Endothelial cell of umbilical vein (primary cell): ENCODE results near the gene MB21D2. TPM values are rescaled to one million over a fixed set of nuclear protein-coding genes. Genes with fewer than 3 reads are reported as not detected.
A peak's percentile ranks its signal among the peaks of the same experiment; 100 is the strongest.

Source experiments
- BruUV-seq: library from RNA; stranded (reverse); fragments of 400-500 nt; replicated peaks from 2 replicates; lab custom pipeline; 2021; lab: Mats Ljungman, UMichigan
- CTCF ChIA-PET: fragments of 300-600, 350-600 bp; sonication (Branson Sonifier 250); formaldehyde crosslinking; loops from one replicate; lab custom pipeline; 2021; ENCODE audit warnings: antibody characterized with exemption, inconsistent platforms; lab: Charles Lee
- POLR2A ChIA-PET: fragments of 300-600, 350-600 bp; sonication (Branson Sonifier 250); formaldehyde crosslinking; loops from one replicate; lab custom pipeline; 2021; ENCODE audit warnings: antibody characterized with exemption, inconsistent platforms; lab: Charles Lee
- DNase-seq: peaks from one replicate; pipeline ENCODE4 v3.0.0-alpha.2; 2011; ENCODE audit warnings: low read depth, low spot score
- FAIRE-seq: peaks from 2 replicates; lab custom pipeline; 2011; peaks lifted over from hg19 to GRCh38; lab: Jason Lieb, UNC
- H2AFZ ChIP-seq: 2 replicates; pipeline ENCODE4 v1.6.0; 2012; ENCODE audit warnings: low read depth, low read length, control low read depth, inconsistent platforms
- H3K27ac ChIP-seq: 2 replicates; pipeline ENCODE4 v1.5.1; 2011; ENCODE audit warnings: low read depth, mild to moderate bottlenecking, control low read depth, low read length, moderate library complexity; ENCODE audit not compliant: insufficient read depth
- H3K27me3 ChIP-seq, 2 experiments: 2 replicates each; pipeline versions ENCODE4 v1.6.0 to v1.6.1; 2011; ENCODE audit warnings: low read length in 2 of 2, mixed read lengths in 1 of 2; ENCODE audit not compliant: control insufficient read depth in 2 of 2, insufficient read depth in 2 of 2
- H3K36me3 ChIP-seq, 2 experiments: 2 replicates in 1 of 2; 3 replicates in 1 of 2; pipeline ENCODE4 v1.5.1; 2011; ENCODE audit warnings: low read length in 2 of 2, mild to moderate bottlenecking in 1 of 2, moderate library complexity in 1 of 2; ENCODE audit not compliant: control insufficient read depth in 2 of 2, insufficient read depth in 2 of 2; ENCODE audit errors: extremely low read depth in 1 of 2
- H3K4me1 ChIP-seq: 3 replicates; pipeline ENCODE4 v1.5.1; 2011; ENCODE audit warnings: mild to moderate bottlenecking, low read length; ENCODE audit not compliant: control insufficient read depth, insufficient read depth; ENCODE audit errors: extremely low read depth
- H3K4me2 ChIP-seq: 2 replicates; pipeline ENCODE4 v1.6.1; 2011; ENCODE audit warnings: low read length, control low read depth, mixed read lengths; ENCODE audit not compliant: insufficient read depth
- H3K4me3 ChIP-seq, 3 experiments: fragments of 200-600 bp in 1 of 3; sonication (generic), shearing (Covaris generic) in 1 of 3; replicated peaks in 1 of 3; 2 replicates each; pipeline ENCODE4 v1.5.1; 2011 to 2016; ENCODE audit warnings: control low read depth in 3 of 3, low read length in 3 of 3, mild to moderate bottlenecking in 2 of 3, inconsistent platforms in 1 of 3, low read depth in 1 of 3, moderate library complexity in 1 of 3; ENCODE audit not compliant: insufficient read depth in 1 of 3
- H3K79me2 ChIP-seq: 2 replicates; pipeline ENCODE4 v1.6.0; 2012; ENCODE audit warnings: low read length, inconsistent platforms; ENCODE audit not compliant: control insufficient read depth, insufficient read depth
- H3K9ac ChIP-seq: replicated peaks from 2 replicates; pipeline ENCODE3; 2011; ENCODE audit warnings: low read length, control low read depth; ENCODE audit not compliant: insufficient read depth; ENCODE audit errors: extremely low read depth
- H3K9me1 ChIP-seq: replicated peaks from 3 replicates; pipeline ENCODE4 v1.6.0; 2011; ENCODE audit warnings: mild to moderate bottlenecking, low read length; ENCODE audit not compliant: control insufficient read depth, insufficient read depth; ENCODE audit errors: extremely low read depth
- H3K9me3 ChIP-seq: replicated peaks from 2 replicates; pipeline ENCODE4 v1.5.1; 2012; ENCODE audit warnings: low read length, inconsistent platforms; ENCODE audit not compliant: control insufficient read depth, insufficient read depth
- H4K20me1 ChIP-seq: replicated peaks from 2 replicates; pipeline ENCODE3; 2011; ENCODE audit warnings: mild to moderate bottlenecking, low read length; ENCODE audit not compliant: control insufficient read depth, insufficient read depth; ENCODE audit errors: extremely low read depth
- EZH2 ChIP-seq: IDR thresholded peaks from 2 replicates; pipeline ENCODE4 v1.6.1; 2012; ENCODE audit warnings: borderline replicate concordance, low read depth, mild to moderate bottlenecking, moderate library complexity, low read length, inconsistent platforms; ENCODE audit not compliant: severe bottlenecking
- FOS ChIP-seq: IDR thresholded peaks from 2 replicates; pipeline ENCODE4 v1.6.1; 2011; ENCODE audit warnings: mild to moderate bottlenecking, low read length, moderate library complexity, borderline replicate concordance; ENCODE audit not compliant: insufficient read depth
- GATA2 ChIP-seq: IDR thresholded peaks from 2 replicates; pipeline ENCODE4 v1.7.0; 2011; ENCODE audit warnings: low read depth, mild to moderate bottlenecking, moderate library complexity, mixed read lengths, low read length; ENCODE audit not compliant: insufficient read length, insufficient read depth
- JUN ChIP-seq: IDR thresholded peaks from 2 replicates; pipeline ENCODE4 v1.6.1; 2011; ENCODE audit warnings: borderline replicate concordance, low read depth; ENCODE audit not compliant: insufficient read length, insufficient read depth
- MYC ChIP-seq: IDR thresholded peaks from one replicate; pipeline ENCODE4 v1.6.1; 2011; ENCODE audit warnings: mild to moderate bottlenecking, low read depth, low read length
- POLR2A ChIP-seq: IDR thresholded peaks from 2 replicates; pipeline ENCODE4 v1.6.1; 2012; ENCODE audit warnings: low read depth, mild to moderate bottlenecking, control low read depth, low read length
- POLR2AphosphoS5 ChIP-seq: IDR thresholded peaks from 2 replicates; pipeline ENCODE4 v1.6.1; 2012; ENCODE audit warnings: low read depth, mild to moderate bottlenecking, control low read depth, low read length, moderate library complexity; ENCODE audit not compliant: insufficient read depth
- dilution Hi-C: fragments of 300-500 bp; cut with MboI; formaldehyde crosslinking; loops from one replicate; pipeline ENCODE4 v1.15.0; 2019; ENCODE audit warnings: low sequenced_read_pairs; ENCODE audit not compliant: extremely low pct_ligation_motif_present
- intact Hi-C: fragments of 100-400 bp; cut with micrococcal nuclease; formaldehyde crosslinking; loops from one replicate; pipeline ENCODE4 v1.10.0; 2022
- polyA plus RNA-seq, 4 experiments: library from polyadenylated mRNA; depleted of rRNA in 3 of 4; stranded (reverse) in 3 of 4; unstranded in 1 of 4; fragments of >200 nt; gene quantifications; 2 replicates each; pipeline versions ENCODE4 v1.2.1 to v1.2.3, GENCODE V29; 2011 to 2012; ENCODE audit warnings: missing spikeins in 1 of 4
- total RNA-seq: library from RNA; stranded (reverse); gene quantifications from 2 replicates; pipeline ENCODE4 v1.2.3, GENCODE V29; 2021
- TF ChIP-seq, protein P1 (sequence below): IDR thresholded peaks from 2 replicates; pipeline ENCODE4 v1.6.1; 2011; ENCODE audit not compliant: insufficient read depth, insufficient read length
- TF ChIP-seq, protein P2 (sequence below), 2 donors: IDR thresholded peaks; 1 replicate in 1 of 2; 2 replicates in 1 of 2; pipeline ENCODE4 v1.5.1; 2011; ENCODE audit warnings: low read length in 2 of 2, mild to moderate bottlenecking in 2 of 2, moderate library complexity in 2 of 2, control low read depth in 1 of 2, inconsistent platforms in 1 of 2, low read depth in 1 of 2; ENCODE audit not compliant: insufficient read depth in 1 of 2; ENCODE audit errors: extremely low read depth in 1 of 2

MB21D2 gene
- total and polyA plus RNA-seq, 2 donors (not counting 3 experiments of a cell fraction or from before 2014, with no cell fraction given), result 6.7 to 7.4 TPM

DNA sequence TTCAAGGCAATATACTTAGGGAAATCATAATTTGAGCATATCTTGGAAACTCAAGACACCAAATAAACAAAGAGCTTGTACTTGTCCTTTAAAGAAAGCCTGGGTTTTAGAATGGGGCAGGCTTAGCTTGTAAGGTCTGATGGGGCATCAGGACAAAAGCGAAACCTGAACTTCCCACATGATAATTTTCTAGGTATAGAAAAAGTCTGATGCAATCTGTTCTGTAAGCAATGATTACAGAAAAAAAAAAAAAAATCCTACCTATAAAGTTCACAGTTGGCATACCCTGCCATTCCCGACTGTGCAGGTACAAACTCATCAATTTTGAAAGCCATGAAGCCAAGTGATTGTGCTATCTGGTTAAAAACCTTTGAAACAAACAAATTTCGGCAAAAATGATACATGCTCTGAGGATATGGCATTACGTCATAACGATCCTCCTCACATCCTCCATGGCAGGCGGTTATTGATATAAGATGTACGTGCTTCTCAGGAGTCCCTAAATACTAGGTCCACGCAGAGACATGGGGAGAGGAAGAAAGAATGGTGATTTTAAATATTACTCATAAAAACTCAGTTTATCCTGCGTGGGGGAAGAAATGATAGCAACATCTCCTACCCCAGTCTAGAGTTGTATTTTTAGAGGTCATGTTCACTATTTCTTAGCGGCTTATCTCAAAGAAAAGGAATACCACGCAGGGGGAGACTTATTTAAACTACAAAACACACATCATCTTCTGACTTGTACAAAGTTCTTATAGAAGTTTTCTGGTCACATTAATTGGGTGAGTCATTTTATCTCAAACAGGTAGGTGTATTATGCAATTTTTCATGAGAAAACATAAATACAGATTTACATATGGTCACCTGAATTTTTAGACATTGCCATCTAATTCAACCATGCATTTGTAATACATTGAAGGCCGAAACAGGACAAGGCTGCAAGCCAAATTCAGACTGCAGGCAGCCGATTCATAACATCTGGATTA lies 27.0 kb downstream of the MB21D2 start:
- Histone ChIP-seq H3K27me3 (no peaks in the 10 kb centered on the region), H3K9ac (peak overlapping the region; percentile 64), H3K4me3 (no peak overlapping the region), H3K9me3 (no peaks in the 10 kb centered on the region), H3K9me1 (no peaks in the 10 kb centered on the region), H3K36me3 (no peaks in the 10 kb centered on the region), H3K79me2 (no peaks in the 10 kb centered on the region), H2AFZ (no peak overlapping the region), H3K4me2 (peak overlapping the region; percentile 29), H4K20me1 (no peaks in the 10 kb centered on the region), H3K27ac (peak overlapping the region; percentile 91), H3K4me1 (peaks cover 52% of the 10 kb centered on the region)
- DNase-seq, result no peak
- CTCF ChIA-PET, result interaction anchor here (1.0 to 4.5 kb wide), 6 partner anchors 11 to 150 kb away, joined by 3 to 24 read pairs (median 16); partner anchors contain the start of gene MB21D2
- TF ChIP-seq MYC (no peak), FOS (no peak)
- dilution Hi-C loops (no loop called here), intact Hi-C loops (no loop called here)
- POLR2A ChIA-PET, result interaction anchor here (1.8 kb wide), 1 partner anchor 11 kb away, joined by 13 read pairs; no protein-coding TSS in a partner anchor
- FAIRE-seq, result no peak
- BruUV-seq, result no TSS peak

GRCh38 chr3:192889679-192890078 lies 28.0 kb downstream of the MB21D2 start:
- Histone ChIP-seq H3K9ac (peak overlapping the region; percentile 64), H3K4me1 (peaks cover 60% of the 10 kb centered on the region), H3K4me3 (no peak overlapping the region), H3K9me3 (no peaks in the 10 kb centered on the region), H3K9me1 (no peaks in the 10 kb centered on the region), H3K36me3 (no peaks in the 10 kb centered on the region), H3K27me3 (no peaks in the 10 kb centered on the region), H3K79me2 (no peaks in the 10 kb centered on the region), H3K27ac (peak overlapping the region; percentile 91), H4K20me1 (no peaks in the 10 kb centered on the region), H2AFZ (no peak overlapping the region), H3K4me2 (peak overlapping the region; percentile 61)
- ChIA-PET CTCF (interaction anchor here (1.0 to 4.5 kb wide), 12 partner anchors 9 to 683 kb away, joined by 3 to 24 read pairs (median 3); partner anchors contain the start of gene MB21D2), POLR2A (interaction anchor here (0.9 to 1.8 kb wide), 3 partner anchors 10 to 28 kb away, joined by 3 to 13 read pairs (median 10); partner anchors contain the start of gene MB21D2)
- dilution Hi-C loops, result no loop called here
- intact Hi-C loops, result loop anchor here (1.0 to 5.0 kb wide), 6 partner anchors 10 to 1537 kb away; partner anchors contain the start of genes MB21D2 and OPA1
- FAIRE-seq (peak; percentile 71), DNase-seq (peak; percentile 85)
- no TSS peak for BruUV-seq
- no peak for TF ChIP-seq POLR2A
- no peak for TF ChIP-seq POLR2AphosphoS5
- no peak for TF ChIP-seq FOS
- TF ChIP-seq EZH2, result no peak
- TF ChIP-seq, protein P1, sequence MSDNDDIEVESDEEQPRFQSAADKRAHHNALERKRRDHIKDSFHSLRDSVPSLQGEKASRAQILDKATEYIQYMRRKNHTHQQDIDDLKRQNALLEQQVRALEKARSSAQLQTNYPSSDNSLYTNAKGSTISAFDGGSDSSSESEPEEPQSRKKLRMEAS, result no peak
- no peak for TF ChIP-seq MYC
- no peak for TF ChIP-seq JUN
- TF ChIP-seq, protein P2, sequence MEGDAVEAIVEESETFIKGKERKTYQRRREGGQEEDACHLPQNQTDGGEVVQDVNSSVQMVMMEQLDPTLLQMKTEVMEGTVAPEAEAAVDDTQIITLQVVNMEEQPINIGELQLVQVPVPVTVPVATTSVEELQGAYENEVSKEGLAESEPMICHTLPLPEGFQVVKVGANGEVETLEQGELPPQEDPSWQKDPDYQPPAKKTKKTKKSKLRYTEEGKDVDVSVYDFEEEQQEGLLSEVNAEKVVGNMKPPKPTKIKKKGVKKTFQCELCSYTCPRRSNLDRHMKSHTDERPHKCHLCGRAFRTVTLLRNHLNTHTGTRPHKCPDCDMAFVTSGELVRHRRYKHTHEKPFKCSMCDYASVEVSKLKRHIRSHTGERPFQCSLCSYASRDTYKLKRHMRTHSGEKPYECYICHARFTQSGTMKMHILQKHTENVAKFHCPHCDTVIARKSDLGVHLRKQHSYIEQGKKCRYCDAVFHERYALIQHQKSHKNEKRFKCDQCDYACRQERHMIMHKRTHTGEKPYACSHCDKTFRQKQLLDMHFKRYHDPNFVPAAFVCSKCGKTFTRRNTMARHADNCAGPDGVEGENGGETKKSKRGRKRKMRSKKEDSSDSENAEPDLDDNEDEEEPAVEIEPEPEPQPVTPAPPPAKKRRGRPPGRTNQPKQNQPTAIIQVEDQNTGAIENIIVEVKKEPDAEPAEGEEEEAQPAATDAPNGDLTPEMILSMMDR (IDR thresholded peaks at IDR 0.05; ENCODE audit: extremely low read depth in 1 of 2, insufficient read depth in 1 of 2, low read depth in 1 of 2, low read length in 2 of 2), result no peak
- no peak for TF ChIP-seq GATA2
